Liver (tissue), 9 donors: Measurements from ENCODE around the gene PPM1J. TPM values are rescaled to one million over a fixed set of nuclear protein-coding genes. Genes with fewer than 3 reads are reported as not detected.

Experiments used
- DNase-seq: peaks from one replicate; pipeline ENCODE4 v3.0.0-alpha.2; 2017; ENCODE audit warnings: low spot score
- H3K27ac ChIP-seq, 2 donors: one replicate each; pipeline ENCODE4 v1.7.0; 2013; ENCODE audit warnings: inconsistent platforms in 2 of 2, low read length in 2 of 2, control low read depth in 1 of 2, low read depth in 1 of 2, mild to moderate bottlenecking in 1 of 2
- H3K27me3 ChIP-seq, 4 donors: one replicate each; pipeline versions ENCODE4 v1.6.1 to v1.7.0; 2013; ENCODE audit warnings: low read length in 3 of 4, inconsistent platforms in 1 of 4, mild to moderate bottlenecking in 1 of 4, moderate library complexity in 1 of 4; ENCODE audit not compliant: control insufficient read depth in 4 of 4, insufficient read depth in 4 of 4
- H3K36me3 ChIP-seq, 4 donors: one replicate each; pipeline versions ENCODE4 v1.6.1 to v1.7.0; 2013; ENCODE audit warnings: low read length in 3 of 4, mild to moderate bottlenecking in 3 of 4, low read depth in 1 of 4, moderate library complexity in 1 of 4; ENCODE audit not compliant: control insufficient read depth in 4 of 4, insufficient read depth in 3 of 4
- H3K4me1 ChIP-seq, 4 donors: one replicate each; pipeline versions ENCODE4 v1.6.1 to v1.7.0; 2013; ENCODE audit warnings: low read length in 3 of 4, mild to moderate bottlenecking in 3 of 4, moderate library complexity in 1 of 4; ENCODE audit not compliant: control insufficient read depth in 4 of 4, insufficient read depth in 4 of 4
- H3K4me3 ChIP-seq, 3 donors: one replicate each; pipeline versions ENCODE4 v1.6.1 to v1.7.0; 2013; ENCODE audit warnings: low read length in 3 of 3, control low read depth in 1 of 3, low read depth in 1 of 3, mild to moderate bottlenecking in 1 of 3
- H3K9ac ChIP-seq, 2 donors: one replicate each; pipeline ENCODE4 v1.7.0; 2013; ENCODE audit warnings: low read length in 2 of 2, mild to moderate bottlenecking in 2 of 2, moderate library complexity in 2 of 2, control low read depth in 1 of 2, low read depth in 1 of 2
- H3K9me3 ChIP-seq, 4 donors: one replicate each; pipeline versions ENCODE4 v1.6.1 to v1.7.0; 2013; ENCODE audit warnings: low read length in 3 of 4; ENCODE audit not compliant: control insufficient read depth in 4 of 4
- EGR1 ChIP-seq, 2 donors: IDR thresholded peaks; 2 replicates each; pipeline ENCODE4 v1.6.1; 2016 to 2018; ENCODE audit warnings: antibody characterized with exemption in 2 of 2, low read depth in 2 of 2
- FOXA1 ChIP-seq: IDR thresholded peaks from 2 replicates; pipeline ENCODE4 v1.6.1; 2016; ENCODE audit warnings: antibody characterized with exemption
- FOXA2 ChIP-seq: IDR thresholded peaks from 2 replicates; pipeline ENCODE4 v1.6.1; 2016; ENCODE audit warnings: antibody characterized with exemption
- GABPA ChIP-seq, 2 donors: IDR thresholded peaks in 1 of 2; conservative IDR thresholded peaks in 1 of 2; 2 replicates each; pipeline ENCODE4 v1.6.1; 2016; ENCODE audit warnings: antibody characterized with exemption in 2 of 2, mild to moderate bottlenecking in 1 of 2, moderate library complexity in 1 of 2
- HNF4A ChIP-seq, 2 donors: conservative IDR thresholded peaks; 2 replicates each; pipeline ENCODE4 v1.6.1; 2016; ENCODE audit warnings: antibody characterized with exemption in 2 of 2, mild to moderate bottlenecking in 2 of 2
- HNF4G ChIP-seq: IDR thresholded peaks from 2 replicates; pipeline ENCODE4 v1.6.1; 2016; ENCODE audit warnings: antibody characterized with exemption
- JUND ChIP-seq, 2 donors: IDR thresholded peaks; 2 replicates each; pipeline ENCODE4 v1.6.1; 2016; ENCODE audit warnings: antibody characterized with exemption in 2 of 2
- NR2F2 ChIP-seq: IDR thresholded peaks from 2 replicates; pipeline ENCODE4 v1.6.1; 2016; ENCODE audit warnings: antibody characterized with exemption
- RAD21 ChIP-seq, 2 donors: IDR thresholded peaks; 2 replicates each; pipeline ENCODE4 v1.6.1; 2016; ENCODE audit warnings: antibody characterized with exemption in 2 of 2, mild to moderate bottlenecking in 2 of 2
- REST ChIP-seq: IDR thresholded peaks from 2 replicates; pipeline ENCODE4 v1.6.1; 2016; ENCODE audit warnings: antibody characterized with exemption, mild to moderate bottlenecking
- RXRA ChIP-seq, 2 donors: IDR thresholded peaks; 2 replicates each; pipeline ENCODE4 v1.6.1; 2017 to 2018; ENCODE audit warnings: antibody characterized with exemption in 2 of 2, mild to moderate bottlenecking in 1 of 2
- SP1 ChIP-seq: IDR thresholded peaks from 2 replicates; pipeline ENCODE4 v1.6.1; 2018; ENCODE audit warnings: antibody characterized with exemption, mild to moderate bottlenecking
- TAF1 ChIP-seq: conservative IDR thresholded peaks from 2 replicates; pipeline ENCODE4 v1.6.1; 2016; ENCODE audit warnings: antibody characterized with exemption, mild to moderate bottlenecking
- YY1 ChIP-seq: IDR thresholded peaks from 2 replicates; pipeline ENCODE4 v1.6.1; 2016; ENCODE audit warnings: antibody characterized with exemption, mild to moderate bottlenecking
- ZBTB33 ChIP-seq: IDR thresholded peaks from 2 replicates; pipeline ENCODE4 v1.6.1; 2016; ENCODE audit warnings: antibody characterized with exemption
- WGBS: extraction: QIAGEN DNeasy Blood & Tissue Kit; methylation state at CpG from one replicate; pipeline ENCODE4 v1.1.7; 2013; 5-methylcytosine and 5-hydroxymethylcytosine counted together
- polyA plus RNA-seq, 2 donors: library from polyadenylated mRNA; stranded (reverse) in 1 of 2; unstranded in 1 of 2; fragments of 200-250 nt in 1 of 2; fragments of >200 nt in 1 of 2; fragmentation: Nextera tagmentation in 1 of 2; extraction: Ambion mirVana in 1 of 2; gene quantifications; one replicate each; pipeline versions ENCODE4 v1.2.1 to v1.2.3, GENCODE V29; 2013 to 2015
- total RNA-seq, 2 donors: library from RNA; depleted of rRNA; stranded (reverse); fragments of >200 nt; gene quantifications; one replicate each; pipeline ENCODE4 v1.2.3, GENCODE V29; 2014
- TF ChIP-seq, protein P1 (sequence below): fragments of 150-350 bp; IDR thresholded peaks from 2 replicates; pipeline ENCODE4 v1.5.1; 2017; ENCODE audit warnings: improper control_type of control experiment, low read depth, low read length; ENCODE audit not compliant: missing input control
- TF ChIP-seq, protein P2 (sequence below): IDR thresholded peaks from 2 replicates; pipeline ENCODE4 v1.6.1; 2016; ENCODE audit warnings: antibody characterized with exemption
- TF ChIP-seq, protein P3 (sequence below): IDR thresholded peaks from 2 replicates; pipeline ENCODE4 v1.6.1; 2016; ENCODE audit warnings: antibody characterized with exemption
- donor health status: healthy.
- donor health status: healthy.
- donor health status: healthy.
- donor health status: healthy.
- donor health status: healthy.

PPM1J gene
- total and polyA plus RNA-seq, 4 donors = 0.08 to 0.17 TPM; not detected in 2

GRCh38 chr1:112708002-112708448 lies 7.1 kb downstream of the PPM1J start:
- Histone ChIP-seq H3K27me3 (no peaks in the 10 kb centered on the region), H3K4me3 (no peak overlapping the region), H3K9me3 (no peaks in the 10 kb centered on the region), H3K9ac (no peak overlapping the region), H3K36me3 (no peaks in the 10 kb centered on the region), H3K4me1 (peaks cover 6 to 29% (median 18%) of the 10 kb centered on the region in 4 donors), H3K27ac (no peak overlapping the region)
- no peak for TF ChIP-seq FOXA1
- no peak for TF ChIP-seq SP1
- TF ChIP-seq, protein P1, sequence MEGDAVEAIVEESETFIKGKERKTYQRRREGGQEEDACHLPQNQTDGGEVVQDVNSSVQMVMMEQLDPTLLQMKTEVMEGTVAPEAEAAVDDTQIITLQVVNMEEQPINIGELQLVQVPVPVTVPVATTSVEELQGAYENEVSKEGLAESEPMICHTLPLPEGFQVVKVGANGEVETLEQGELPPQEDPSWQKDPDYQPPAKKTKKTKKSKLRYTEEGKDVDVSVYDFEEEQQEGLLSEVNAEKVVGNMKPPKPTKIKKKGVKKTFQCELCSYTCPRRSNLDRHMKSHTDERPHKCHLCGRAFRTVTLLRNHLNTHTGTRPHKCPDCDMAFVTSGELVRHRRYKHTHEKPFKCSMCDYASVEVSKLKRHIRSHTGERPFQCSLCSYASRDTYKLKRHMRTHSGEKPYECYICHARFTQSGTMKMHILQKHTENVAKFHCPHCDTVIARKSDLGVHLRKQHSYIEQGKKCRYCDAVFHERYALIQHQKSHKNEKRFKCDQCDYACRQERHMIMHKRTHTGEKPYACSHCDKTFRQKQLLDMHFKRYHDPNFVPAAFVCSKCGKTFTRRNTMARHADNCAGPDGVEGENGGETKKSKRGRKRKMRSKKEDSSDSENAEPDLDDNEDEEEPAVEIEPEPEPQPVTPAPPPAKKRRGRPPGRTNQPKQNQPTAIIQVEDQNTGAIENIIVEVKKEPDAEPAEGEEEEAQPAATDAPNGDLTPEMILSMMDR = no peak
- TF ChIP-seq, protein P2, sequence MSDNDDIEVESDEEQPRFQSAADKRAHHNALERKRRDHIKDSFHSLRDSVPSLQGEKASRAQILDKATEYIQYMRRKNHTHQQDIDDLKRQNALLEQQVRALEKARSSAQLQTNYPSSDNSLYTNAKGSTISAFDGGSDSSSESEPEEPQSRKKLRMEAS = no peak
- WGBS = 82% methylated on average over 6 of the region's 6 CpGs
- DNase-seq = no peak

DNA sequence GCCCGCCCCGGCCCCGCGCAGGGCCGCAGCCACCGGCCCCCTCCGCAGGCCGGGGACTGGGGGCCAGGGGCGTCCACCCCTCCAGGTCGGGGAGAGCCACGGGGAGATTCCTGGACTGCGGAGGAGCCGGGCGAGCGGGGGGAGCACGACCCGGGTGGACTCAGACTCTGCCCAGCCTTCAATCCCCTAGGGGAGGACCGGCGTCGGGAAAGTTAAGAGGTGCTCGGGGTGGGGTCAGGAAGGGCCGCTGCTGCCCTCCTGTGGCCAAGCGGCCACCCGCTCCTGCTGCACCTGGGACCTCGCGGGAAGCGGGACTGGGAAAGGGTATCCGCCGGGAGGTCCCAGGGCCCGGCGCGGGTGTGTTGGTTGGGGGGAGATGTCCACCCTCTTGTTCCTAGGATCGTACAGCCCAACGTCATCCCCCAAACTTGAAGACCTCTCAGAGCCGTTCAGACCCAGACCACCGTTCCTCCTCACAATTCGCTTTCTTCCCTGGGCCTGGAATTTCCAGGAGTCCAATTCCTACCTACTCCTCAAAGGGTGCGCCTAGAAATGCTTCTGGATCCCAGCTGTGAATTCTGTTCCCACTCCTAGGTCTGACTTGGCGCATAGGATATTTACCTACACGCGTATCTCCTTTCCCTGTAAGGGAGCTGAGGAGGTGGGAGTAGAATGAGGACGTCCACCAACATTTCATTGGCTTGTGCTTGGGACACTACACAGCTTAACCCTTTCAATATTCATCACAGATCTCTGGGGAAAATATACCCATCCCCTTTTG lies 7.7 kb downstream of the PPM1J start:
- peaks cover 6 to 27% (median 18%) of the 10 kb centered on the region in 4 donors for H3K4me1 ChIP-seq
- peaks cover 0 to under 1% (median 0%) of the 10 kb centered on the region in 4 donors for H3K36me3 ChIP-seq
- TF ChIP-seq SP1 (peak; percentile 13), HNF4G (no peak), RXRA (IDR thresholded peaks at IDR 0.05) (no peak), TAF1 (no peak), ZBTB33 (no peak), REST (no peak), FOXA1 (no peak), NR2F2 (peak; percentile 47), EGR1 (IDR thresholded peaks at IDR 0.05; ENCODE audit: low read depth in 2 of 2) (no peak), YY1 (no peak), RAD21 (IDR thresholded peaks at IDR 0.05) (peak; percentile 84 to 87), GABPA (IDR thresholded peaks at IDR 0.05 in 1 of 2, conservative IDR thresholded peaks at IDR 0.05 in 1 of 2) (no peak), FOXA2 (no peak), JUND (IDR thresholded peaks at IDR 0.05) (no peak), HNF4A (conservative IDR thresholded peaks at IDR 0.05) (peak in 1 of 2 donors; percentile 34)
- TF ChIP-seq, protein P3, sequence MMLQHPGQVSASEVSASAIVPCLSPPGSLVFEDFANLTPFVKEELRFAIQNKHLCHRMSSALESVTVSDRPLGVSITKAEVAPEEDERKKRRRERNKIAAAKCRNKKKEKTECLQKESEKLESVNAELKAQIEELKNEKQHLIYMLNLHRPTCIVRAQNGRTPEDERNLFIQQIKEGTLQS = no peak
- TF ChIP-seq, protein P2 = no peak
- TF ChIP-seq, protein P1 = peak; percentile 86
- H3K9ac ChIP-seq = peak overlapping the region in 1 of 2 donors; percentile 7
- DNase-seq = peak; percentile 82
- H3K27ac ChIP-seq = peak overlapping the region; percentile 78
- no peaks in the 10 kb centered on the region for H3K9me3 ChIP-seq
- H3K27me3 ChIP-seq = no peaks in the 10 kb centered on the region
- peak overlapping the region; percentile 59 to 83 (median 60) for H3K4me3 ChIP-seq
- WGBS = 9% methylated on average over 42 of the region's 42 CpGs
